Chondrocyte (in vitro differentiated cells): ENCODE data around the gene AK5. TPM values are rescaled to one million over a fixed set of nuclear protein-coding genes. Genes with fewer than 3 reads are reported as not detected.

Experiments used
- DNase-seq: peaks from one replicate; pipeline ENCODE4 v3.0.0; 2021; ENCODE audit warnings: mixed read lengths, low spot score
- H3K27ac Mint-ChIP-seq: one replicate; pipeline ENCODE4 v1.8.0; 2021; ENCODE audit warnings: mild to moderate bottlenecking, moderate library complexity, mixed read lengths; ENCODE audit not compliant: unreplicated experiment
- H3K27me3 Mint-ChIP-seq: 2 replicates; pipeline ENCODE4 v1.8.0; 2021; ENCODE audit warnings: low read depth, mixed read lengths
- H3K36me3 Mint-ChIP-seq: 2 replicates; pipeline ENCODE4 v1.8.0; 2021; ENCODE audit warnings: low read depth, mixed read lengths
- H3K4me1 Mint-ChIP-seq: 2 replicates; pipeline ENCODE4 v1.8.0; 2021; ENCODE audit warnings: low read depth, mild to moderate bottlenecking, mixed read lengths
- H3K4me3 Mint-ChIP-seq: one replicate; pipeline ENCODE4 v1.8.0; 2021; ENCODE audit warnings: mild to moderate bottlenecking, moderate library complexity, mixed read lengths; ENCODE audit not compliant: unreplicated experiment
- H3K9me3 Mint-ChIP-seq: 2 replicates; pipeline ENCODE4 v1.8.0; 2021; ENCODE audit warnings: low read depth, mixed read lengths
- total RNA-seq: library from RNA; stranded (reverse); gene quantifications from 3 replicates; pipeline ENCODE4 v1.2.1, GENCODE V29; 2021
- TF ChIP-seq, protein P1 (sequence below): fragments of 200-600 bp; sonication (generic); IDR thresholded peaks from 2 replicates; pipeline ENCODE4 v1.5.0; 2021; ENCODE audit warnings: antibody characterized with exemption, mild to moderate bottlenecking, moderate library complexity

Gene AK5
- total RNA-seq, 1 donor from 2014 or later: 6.2 TPM

DNA sequence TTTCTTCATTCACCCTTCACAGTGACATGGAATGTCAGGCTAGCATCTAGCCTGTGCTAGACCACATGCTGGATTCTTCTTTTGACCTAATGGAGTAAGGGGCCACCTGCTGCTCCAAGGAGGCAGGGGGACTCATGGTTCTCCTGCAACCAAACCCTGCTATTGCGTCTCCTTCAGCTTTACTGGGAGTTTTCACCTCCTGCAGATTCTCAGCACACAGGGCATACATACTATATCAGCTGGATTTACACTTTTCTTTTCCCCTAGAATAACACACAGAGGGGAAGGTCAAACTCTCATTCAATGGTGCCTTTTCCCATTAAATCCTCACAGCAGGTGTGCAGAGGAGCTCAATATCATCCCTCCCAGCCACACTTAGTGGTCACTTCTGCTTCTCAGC, 16.6 kb upstream of the AK5 start:
- Mint-ChIP-seq H3K27ac (no peak overlapping the region), H3K4me1 (no peaks in the 10 kb centered on the region), H3K4me3 (no peak overlapping the region), H3K27me3 (peaks cover 4% of the 10 kb centered on the region), H3K9me3 (no peaks in the 10 kb centered on the region), H3K36me3 (no peaks in the 10 kb centered on the region)
- TF ChIP-seq, protein P1, sequence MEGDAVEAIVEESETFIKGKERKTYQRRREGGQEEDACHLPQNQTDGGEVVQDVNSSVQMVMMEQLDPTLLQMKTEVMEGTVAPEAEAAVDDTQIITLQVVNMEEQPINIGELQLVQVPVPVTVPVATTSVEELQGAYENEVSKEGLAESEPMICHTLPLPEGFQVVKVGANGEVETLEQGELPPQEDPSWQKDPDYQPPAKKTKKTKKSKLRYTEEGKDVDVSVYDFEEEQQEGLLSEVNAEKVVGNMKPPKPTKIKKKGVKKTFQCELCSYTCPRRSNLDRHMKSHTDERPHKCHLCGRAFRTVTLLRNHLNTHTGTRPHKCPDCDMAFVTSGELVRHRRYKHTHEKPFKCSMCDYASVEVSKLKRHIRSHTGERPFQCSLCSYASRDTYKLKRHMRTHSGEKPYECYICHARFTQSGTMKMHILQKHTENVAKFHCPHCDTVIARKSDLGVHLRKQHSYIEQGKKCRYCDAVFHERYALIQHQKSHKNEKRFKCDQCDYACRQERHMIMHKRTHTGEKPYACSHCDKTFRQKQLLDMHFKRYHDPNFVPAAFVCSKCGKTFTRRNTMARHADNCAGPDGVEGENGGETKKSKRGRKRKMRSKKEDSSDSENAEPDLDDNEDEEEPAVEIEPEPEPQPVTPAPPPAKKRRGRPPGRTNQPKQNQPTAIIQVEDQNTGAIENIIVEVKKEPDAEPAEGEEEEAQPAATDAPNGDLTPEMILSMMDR: no peak
- no peak for DNase-seq

GRCh38 chr1:77267035-77267434, 14.8 kb upstream of the AK5 start:
- Mint-ChIP-seq H3K36me3 (no peaks in the 10 kb centered on the region), H3K27ac (no peak overlapping the region), H3K4me1 (peaks cover 10% of the 10 kb centered on the region), H3K9me3 (no peaks in the 10 kb centered on the region), H3K4me3 (no peak overlapping the region), H3K27me3 (peaks cover 4% of the 10 kb centered on the region)
- DNase-seq: no peak
- TF ChIP-seq, protein P1: no peak

DNA sequence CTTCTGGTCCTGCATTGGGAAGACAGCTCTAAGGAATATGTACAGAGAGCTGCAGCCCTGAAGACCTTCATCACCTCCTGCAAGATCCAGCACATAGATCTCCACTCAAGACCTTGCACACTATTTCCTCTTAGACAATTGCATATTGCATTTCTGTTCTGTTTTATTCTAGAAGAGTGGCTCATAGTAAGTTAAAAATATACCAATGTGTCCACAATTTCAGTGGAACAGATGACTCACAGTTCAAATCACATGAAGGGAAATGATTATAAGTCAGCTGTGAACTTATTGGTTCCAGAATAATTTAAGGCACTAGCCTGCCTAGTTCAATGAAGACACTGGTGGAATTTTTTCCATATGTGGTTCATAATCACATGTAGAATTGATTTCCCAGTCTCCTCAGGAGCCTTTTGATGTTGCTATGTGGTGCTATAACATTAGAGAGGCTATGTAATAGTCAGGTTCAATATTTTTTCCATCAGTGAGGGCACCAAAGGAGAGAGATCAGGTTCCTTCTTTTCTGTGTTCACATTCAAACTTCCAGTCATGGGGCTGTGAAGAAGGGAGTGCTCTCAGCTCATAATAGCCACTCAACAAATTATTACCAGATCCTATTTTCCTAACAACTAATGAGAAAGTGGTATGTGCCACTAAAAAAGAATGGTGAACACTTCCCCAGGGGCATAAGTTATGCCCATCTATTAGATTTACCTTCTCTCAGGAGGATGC, 9.8 kb upstream of the AK5 start:
- no peak for DNase-seq
- TF ChIP-seq, protein P1: no peak
- H3K9me3 Mint-ChIP-seq: no peaks in the 10 kb centered on the region
- H3K36me3 Mint-ChIP-seq: no peaks in the 10 kb centered on the region
- no peak overlapping the region for H3K27ac Mint-ChIP-seq
- peaks cover 14% of the 10 kb centered on the region for H3K4me1 Mint-ChIP-seq
- no peaks in the 10 kb centered on the region for H3K27me3 Mint-ChIP-seq
- no peak overlapping the region for H3K4me3 Mint-ChIP-seq

DNA sequence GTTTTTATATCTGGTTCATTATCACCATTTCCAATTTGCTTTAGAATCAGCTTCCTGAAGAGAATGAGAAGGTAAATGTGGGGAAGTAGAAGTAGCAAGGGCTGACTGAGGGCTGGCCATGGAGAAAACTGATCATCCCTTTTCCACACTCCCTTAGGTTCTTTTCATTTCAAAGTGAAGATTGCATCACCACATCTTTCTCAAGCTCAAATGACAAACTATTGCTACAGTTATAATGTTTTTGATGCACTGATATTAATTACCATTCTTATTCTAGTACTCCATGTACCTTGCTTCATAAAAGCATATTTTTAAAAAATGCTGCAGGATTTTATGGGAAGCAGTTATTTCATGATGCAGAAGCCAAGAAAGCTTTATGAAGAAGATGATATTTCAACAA, 7.9 kb upstream of the AK5 start:
- no peak for DNase-seq
- H3K36me3 Mint-ChIP-seq: no peaks in the 10 kb centered on the region
- peaks cover 14% of the 10 kb centered on the region for H3K4me1 Mint-ChIP-seq
- TF ChIP-seq, protein P1: no peak
- H3K27me3 Mint-ChIP-seq: no peaks in the 10 kb centered on the region
- no peak overlapping the region for H3K27ac Mint-ChIP-seq
- H3K9me3 Mint-ChIP-seq: no peaks in the 10 kb centered on the region
- H3K4me3 Mint-ChIP-seq: no peak overlapping the region

- Mint-ChIP-seq H3K9me3 (no peaks in the 10 kb centered on the region), H3K36me3 (no peaks in the 10 kb centered on the region), H3K27me3 (no peaks in the 10 kb centered on the region), H3K4me1 (peaks cover 14% of the 10 kb centered on the region), H3K4me3 (no peak overlapping the region), H3K27ac (no peak overlapping the region)
- TF ChIP-seq, protein P1: no peak
- DNase-seq: no peak
Measured at GRCh38 chr1:77275194-77275593, 6.6 kb upstream of the AK5 start.
